ENCODE results near the gene POLD2. TPM values are rescaled to one million over a fixed set of nuclear protein-coding genes. Genes with fewer than 3 reads are reported as not detected.
A peak's percentile ranks its signal among the peaks of the same experiment; 100 is the strongest.

POLD2 gene
- total and polyA plus RNA-seq, 2 of the 4 experiments (the other 2 are of a cell fraction), result 142 to 163 TPM

- Histone ChIP-seq H3K56ac (ENCODE audit: extremely low read depth, insufficient read depth, low read length) (no peak overlapping the region), H2BK5ac (ENCODE audit: low read depth, low read length, poor library complexity, severe bottlenecking) (no peak overlapping the region), H2AK9ac (replicated peaks; ENCODE audit: low read depth, low read length, poor library complexity) (no peak overlapping the region), H3K4me1 (ENCODE audit: control insufficient read depth, insufficient read depth, low read length) (peaks cover 18% of the 10 kb centered on the region), H3K36me3 (ENCODE audit: control insufficient read depth, insufficient read depth, low read length) (no peaks in the 10 kb centered on the region), H2AK5ac (ENCODE audit: low read depth, low read length) (no peak overlapping the region), H4K8ac (ENCODE audit: low read depth in 2 of 2, low read length in 2 of 2) (no peak overlapping the region), H3K27ac (ENCODE audit: insufficient read depth, low read length) (no peak overlapping the region), H4K91ac (ENCODE audit: insufficient read depth, low read depth, low read length) (no peak overlapping the region), H3K4ac (ENCODE audit: low read depth, low read length) (no peak overlapping the region), H4K20me1 (ENCODE audit: insufficient read depth, low read length) (no peaks in the 10 kb centered on the region), H3K9ac (ENCODE audit: low read depth, low read length) (no peak overlapping the region), H3K79me1 (ENCODE audit: low read depth in 1 of 2, low read length in 2 of 2) (no peaks in the 10 kb centered on the region), H3K27me3 (ENCODE audit: control insufficient read depth, insufficient read depth, low read length) (no peaks in the 10 kb centered on the region), H2BK120ac (ENCODE audit: low read depth, low read length) (no peak overlapping the region), H2BK15ac (ENCODE audit: low read depth, low read length) (no peak overlapping the region), H2BK20ac (ENCODE audit: low read depth, low read length) (no peak overlapping the region), H3K23ac (ENCODE audit: low read depth, low read length) (no peak overlapping the region), H2AFZ (replicated peaks; ENCODE audit: low read length, poor library complexity) (peak overlapping the region; percentile 54), H4K5ac (ENCODE audit: low read depth, low read length) (no peak overlapping the region), H3K18ac (ENCODE audit: low read depth, low read length) (no peak overlapping the region), H3K9me1 (ENCODE audit: insufficient read depth, low read length) (peaks cover 11% of the 10 kb centered on the region; the same call in 1 of the 2 replicates), H3K4me2 (ENCODE audit: low read depth, low read length) (no peak overlapping the region), H3K4me3 (ENCODE audit: insufficient read depth, low read depth, low read length) (no peak overlapping the region), H3K14ac (replicated peaks; ENCODE audit: low read depth, low read length) (no peak overlapping the region), H3K9me3 (ENCODE audit: control insufficient read depth, insufficient read depth, low read length) (no peaks in the 10 kb centered on the region)
- WGBS, 2 experiments (ENCODE audit: extremely low coverage in 2 of 2, insufficient read length in 1 of 2), result 85% methylated on average over 8 of the region's 8 CpGs; no CpG with 5 or more reads in 1 of the 2 experiments
- BruUV-seq (replicated peaks), result no TSS peak
- dilution Hi-C loops (cut with HindIII; ENCODE audit: low sequenced_read_pairs, unreplicated experiment), result no loop called here
- ChIA-PET POLR2A (ENCODE audit: unreplicated experiment) (no interaction called here), CTCF (no interaction called here)
- in situ Hi-C loops (cut with MboI; ENCODE audit: low sequenced_read_pairs), result no loop called here
- intact Hi-C loops (cut with micrococcal nuclease), result no loop called here
- DNase-seq (no peak), ATAC-seq (ENCODE audit: low read depth) (no peak)
- TF ChIP-seq USF2 (IDR thresholded peaks at IDR 0.05; ENCODE audit: low read depth, low read length) (no peak), FOS (IDR thresholded peaks at IDR 0.05; ENCODE audit: low read depth, low read length) (no peak), MXI1 (IDR thresholded peaks at IDR 0.05; ENCODE audit: borderline replicate concordance, low read depth, low read length) (no peak), SMC3 (IDR thresholded peaks at IDR 0.05; ENCODE audit: low read depth, low read length) (no peak), RFX5 (IDR thresholded peaks at IDR 0.05; ENCODE audit: low read depth, low read length) (no peak), RAD21 (IDR thresholded peaks at IDR 0.05; ENCODE audit: low read length) (no peak), MAFK (IDR thresholded peaks at IDR 0.05; ENCODE audit: low read depth, low read length) (no peak), CEBPB (IDR thresholded peaks at IDR 0.05; ENCODE audit: low read depth, low read length) (no peak), CHD1 (IDR thresholded peaks at IDR 0.05; ENCODE audit: low read depth, low read length) (no peak), CTCF (conservative IDR thresholded peaks at IDR 0.05; ENCODE audit: low read depth, low read length) (no peak), POLR2A (IDR thresholded peaks at IDR 0.05; ENCODE audit: low read depth, low read length) (no peak), NFE2L2 (IDR thresholded peaks at IDR 0.05; ENCODE audit: low read depth, low read length) (no peak), BHLHE40 (IDR thresholded peaks at IDR 0.05; ENCODE audit: low read depth, low read length) (no peak)
- TF ChIP-seq, protein P1, sequence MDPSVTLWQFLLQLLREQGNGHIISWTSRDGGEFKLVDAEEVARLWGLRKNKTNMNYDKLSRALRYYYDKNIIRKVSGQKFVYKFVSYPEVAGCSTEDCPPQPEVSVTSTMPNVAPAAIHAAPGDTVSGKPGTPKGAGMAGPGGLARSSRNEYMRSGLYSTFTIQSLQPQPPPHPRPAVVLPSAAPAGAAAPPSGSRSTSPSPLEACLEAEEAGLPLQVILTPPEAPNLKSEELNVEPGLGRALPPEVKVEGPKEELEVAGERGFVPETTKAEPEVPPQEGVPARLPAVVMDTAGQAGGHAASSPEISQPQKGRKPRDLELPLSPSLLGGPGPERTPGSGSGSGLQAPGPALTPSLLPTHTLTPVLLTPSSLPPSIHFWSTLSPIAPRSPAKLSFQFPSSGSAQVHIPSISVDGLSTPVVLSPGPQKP (IDR thresholded peaks at IDR 0.05; ENCODE audit: borderline replicate concordance, low read depth, low read length), result no peak
Measured at GRCh38 chr7:44096326-44096881, 26.9 kb downstream of the POLD2 start.
